HG03135 (cell line): Measurements from ENCODE around the gene SLC2A10.

ENCODE experiments used
- ATAC-seq: cut with Tn5 transposase; IDR thresholded peaks from one replicate; pipeline ENCODE4 v1.9.1; 2021; ENCODE audit warnings: mild to moderate bottlenecking, moderate library complexity; ENCODE audit not compliant: unreplicated experiment

The SLC2A10 gene

DNA sequence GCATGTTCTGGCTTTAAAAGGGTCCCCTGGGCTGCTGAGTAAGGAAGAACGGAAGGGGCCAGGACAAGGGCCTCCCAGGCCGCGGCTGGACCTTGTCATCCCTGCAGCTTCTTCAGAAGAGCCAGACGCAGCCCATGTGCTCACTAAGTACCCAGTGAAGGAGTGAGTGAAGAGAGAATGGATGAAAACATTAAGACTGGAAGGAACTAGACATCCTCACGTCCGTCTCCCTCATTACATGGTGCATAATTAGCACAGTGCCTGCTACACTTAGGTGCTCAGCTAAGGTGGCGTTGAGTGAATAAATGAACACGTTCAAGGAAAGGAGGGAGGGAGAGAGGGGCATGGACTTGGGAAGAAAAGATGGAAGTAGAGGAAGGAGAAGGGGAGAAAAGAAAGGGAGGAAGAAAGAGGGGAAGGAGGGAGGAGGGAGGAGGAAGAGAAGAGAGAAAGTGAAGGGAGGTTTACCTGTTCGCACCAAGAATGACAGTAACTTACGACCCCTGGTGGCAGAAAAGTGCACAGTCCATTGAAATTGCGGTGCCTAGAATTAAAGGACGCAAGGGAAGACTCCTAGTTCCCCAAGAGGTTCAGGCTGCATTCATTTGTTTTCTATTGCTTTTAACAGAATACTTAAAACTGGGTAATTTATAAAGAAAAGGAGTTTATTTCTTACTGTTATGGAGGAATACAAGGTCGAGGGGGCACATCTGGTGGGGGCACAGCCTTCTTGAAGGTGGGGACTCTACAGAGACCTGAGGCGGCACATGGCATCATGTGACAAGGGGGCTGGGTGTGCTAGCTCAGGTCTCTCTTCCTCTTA lies 28.2 kb upstream of the SLC2A10 start:
- ATAC-seq, result no peak

DNA sequence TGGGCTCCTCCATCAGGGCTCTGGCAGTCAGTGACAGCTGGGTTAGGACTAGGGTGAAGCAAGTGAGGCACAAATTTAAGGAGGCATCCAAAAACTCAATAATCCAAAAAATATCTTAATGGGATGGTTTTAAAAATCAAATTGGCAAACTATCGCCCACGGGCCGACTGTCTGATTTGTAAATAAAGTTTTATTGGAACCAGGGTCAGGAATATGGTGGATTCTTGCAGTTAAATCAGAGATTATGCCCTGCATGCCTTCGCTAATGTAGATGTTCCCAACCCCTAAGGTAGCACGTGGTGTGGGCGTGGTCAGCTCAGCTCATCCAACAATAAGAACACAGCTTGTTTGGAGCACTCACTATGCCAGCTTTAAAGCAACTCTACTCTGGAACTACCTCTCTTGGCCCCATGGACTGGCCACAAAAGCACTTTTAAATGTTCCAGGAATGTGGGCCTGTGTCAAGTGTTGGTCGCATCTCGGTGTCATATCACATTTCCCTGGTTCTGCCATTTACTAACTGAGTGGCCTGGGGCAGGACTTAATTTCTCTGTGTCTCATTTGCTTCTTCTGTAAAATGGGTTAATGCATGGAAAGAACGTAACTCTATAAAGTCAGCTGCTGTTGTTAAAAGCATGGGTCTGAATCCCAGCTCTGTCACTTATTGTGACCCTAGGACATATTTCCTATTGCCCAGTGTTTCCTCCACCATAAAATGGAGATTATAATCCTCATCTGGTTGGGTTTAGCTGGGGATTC lies 27.2 kb upstream of the SLC2A10 start:
- no peak for ATAC-seq

DNA sequence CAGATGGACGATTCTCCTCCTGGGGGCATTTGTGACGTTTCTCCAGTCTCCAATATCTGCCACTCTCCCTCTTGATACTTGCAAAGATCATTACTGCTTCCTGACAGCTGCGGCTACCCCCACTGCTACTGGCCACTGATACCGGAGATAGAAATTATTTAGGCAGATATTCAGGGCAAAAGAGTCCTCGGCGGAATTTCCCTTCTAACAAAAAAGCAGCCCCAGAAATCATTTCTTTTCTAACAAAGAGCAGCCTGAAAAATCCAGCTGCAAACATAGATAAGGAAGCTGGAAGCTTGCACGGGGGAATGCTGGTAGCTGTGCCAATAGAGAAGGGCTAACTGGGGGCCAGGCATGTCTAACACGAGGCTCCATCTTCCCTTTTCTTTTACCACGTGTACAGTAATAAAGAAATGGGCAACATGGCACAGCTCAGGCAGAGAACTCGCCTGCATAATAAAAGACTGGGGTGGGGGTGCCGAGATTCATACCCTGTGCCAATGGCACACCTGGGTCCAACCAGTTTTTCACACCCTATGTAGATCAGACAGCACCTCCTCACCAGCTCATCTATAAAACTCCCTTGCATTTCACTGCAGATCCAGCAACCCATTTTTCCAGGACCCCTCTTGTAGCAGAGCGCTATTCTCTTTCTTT lies 26.3 kb upstream of the SLC2A10 start:
- no peak for ATAC-seq

DNA sequence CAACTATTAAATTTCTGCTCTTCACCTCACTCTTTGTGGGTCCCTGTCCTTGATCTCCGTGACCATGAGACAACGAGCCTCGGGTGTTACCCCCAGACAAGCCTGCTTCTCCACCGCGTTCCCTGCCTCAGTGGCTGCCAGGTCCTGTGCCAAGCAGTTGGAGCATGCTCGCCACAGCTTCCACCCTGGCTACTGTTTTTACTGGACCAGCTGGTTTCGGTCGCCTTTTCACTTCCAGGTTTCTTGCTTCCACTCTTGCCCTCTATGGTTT lies 25.8 kb upstream of the SLC2A10 start:
- ATAC-seq, result no peak

DNA sequence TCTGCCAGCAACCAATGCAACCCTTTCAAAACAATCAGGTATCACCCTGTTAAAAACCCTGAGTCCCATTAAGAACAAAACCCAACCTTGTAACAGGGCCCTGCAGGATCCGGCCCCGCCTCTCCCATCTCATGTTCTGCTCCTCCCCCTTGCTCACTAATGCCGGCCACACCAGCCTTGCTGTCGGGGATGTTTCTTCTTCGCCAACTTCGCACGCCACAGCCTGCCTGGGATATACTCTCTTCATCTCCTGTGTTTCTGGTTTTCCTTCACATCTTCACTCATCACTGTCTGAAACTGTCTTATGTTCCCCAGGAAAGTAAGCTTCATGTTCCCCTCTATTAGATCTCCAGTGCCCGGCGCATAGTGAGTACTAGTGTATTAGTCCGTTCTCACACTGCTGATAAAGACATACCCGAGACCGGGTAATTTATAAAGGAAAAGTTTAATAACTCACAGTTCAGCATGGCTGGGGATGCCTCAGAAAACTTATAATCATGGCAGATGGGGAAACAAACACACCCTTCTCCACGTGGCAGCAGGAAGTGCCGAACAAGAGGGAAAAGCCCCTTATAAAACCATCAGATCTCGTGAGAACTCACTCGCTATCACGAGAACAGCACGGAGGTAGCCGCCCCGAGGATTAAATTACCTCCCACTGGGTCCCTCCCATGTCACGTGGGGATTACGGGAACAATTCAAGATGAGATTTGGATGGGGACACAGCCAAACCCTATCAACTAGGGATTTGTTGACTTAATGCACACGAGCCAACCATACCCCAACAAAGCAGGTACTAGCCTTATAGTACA lies 25.3 kb upstream of the SLC2A10 start:
- ATAC-seq, result no peak

DNA sequence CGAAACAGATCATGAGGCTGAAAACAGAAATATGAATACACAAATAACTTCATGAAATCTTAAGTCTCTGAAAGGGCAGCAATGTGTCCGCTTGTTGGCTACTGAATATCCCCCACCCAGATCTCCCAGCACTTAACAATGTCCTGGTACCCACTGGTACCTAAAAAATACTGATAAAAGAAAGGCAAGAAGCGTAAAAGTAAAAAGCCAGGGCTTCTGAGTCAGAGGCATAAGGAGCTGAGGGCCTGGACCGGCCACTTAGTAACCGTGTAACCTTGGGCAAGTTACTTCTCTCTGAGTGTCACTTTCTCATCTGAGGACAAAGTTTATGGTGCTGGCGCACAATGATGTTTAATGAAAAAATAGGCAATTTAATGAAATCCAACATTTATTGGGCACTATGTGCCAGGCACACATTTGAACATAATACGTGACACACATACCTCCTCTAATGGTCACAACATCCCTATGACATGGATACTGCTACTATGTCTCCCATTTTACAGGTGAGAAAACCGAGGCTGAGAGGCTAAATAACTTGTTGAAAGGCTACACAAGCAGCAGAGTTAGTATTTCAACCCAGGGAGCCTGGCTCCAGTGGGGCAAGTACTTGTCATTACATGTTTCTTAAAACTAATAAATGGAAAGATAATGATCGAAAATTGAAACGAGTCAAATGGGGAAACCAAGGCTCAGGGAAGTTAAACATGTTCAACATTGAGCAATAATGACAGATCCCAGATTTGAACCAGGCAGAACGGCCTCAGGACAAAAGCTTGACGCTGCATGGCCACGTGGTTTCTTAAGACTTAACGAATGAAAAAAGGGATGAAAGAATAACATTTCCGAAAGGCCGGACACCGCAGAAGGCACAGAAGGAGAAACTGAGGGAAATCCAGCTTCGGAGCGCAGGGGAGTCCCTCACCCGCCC lies 21.0 kb upstream of the SLC2A10 start:
- no peak for ATAC-seq

DNA sequence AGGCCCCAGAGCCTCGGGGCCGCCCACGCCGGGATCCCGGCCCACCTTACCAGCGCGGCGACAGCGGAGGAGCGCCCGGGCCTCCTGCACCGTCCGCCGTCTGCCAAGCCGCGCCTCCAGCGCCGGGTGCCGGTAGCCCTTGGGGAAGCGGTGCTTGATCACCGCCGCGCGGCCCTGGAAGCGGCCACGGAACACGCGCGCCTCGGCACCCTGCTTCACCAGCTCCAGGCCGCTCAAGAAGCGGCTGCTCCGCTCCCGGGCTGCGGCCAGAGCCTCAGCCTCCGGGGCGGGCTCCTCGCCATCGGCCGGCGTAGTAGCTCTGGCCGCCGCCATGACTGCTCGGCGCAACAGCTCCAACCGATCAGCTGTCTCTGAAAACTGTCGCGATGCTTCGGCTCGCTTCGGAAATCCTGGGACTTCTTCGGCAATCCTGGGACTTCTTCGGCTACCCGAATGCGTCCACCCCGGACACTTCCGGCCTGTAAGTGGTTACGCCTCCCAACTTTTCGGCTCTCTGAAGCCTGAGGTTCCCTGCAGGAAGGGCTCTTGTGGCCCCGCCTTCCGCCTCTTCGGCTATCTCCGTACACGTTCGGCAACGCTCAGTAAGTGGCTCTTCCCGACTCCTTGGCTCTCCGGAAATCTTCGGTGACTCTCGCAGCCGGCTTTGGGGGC lies 20.2 kb upstream of the SLC2A10 start, which contains the start of gene TP53RK:
Gene TP53RK (minus strand): TSS at position 363 of the 672 bp plus-strand sequence. CDS start 30 bp downstream, at position 333.
- peak; percentile 95 for ATAC-seq

DNA sequence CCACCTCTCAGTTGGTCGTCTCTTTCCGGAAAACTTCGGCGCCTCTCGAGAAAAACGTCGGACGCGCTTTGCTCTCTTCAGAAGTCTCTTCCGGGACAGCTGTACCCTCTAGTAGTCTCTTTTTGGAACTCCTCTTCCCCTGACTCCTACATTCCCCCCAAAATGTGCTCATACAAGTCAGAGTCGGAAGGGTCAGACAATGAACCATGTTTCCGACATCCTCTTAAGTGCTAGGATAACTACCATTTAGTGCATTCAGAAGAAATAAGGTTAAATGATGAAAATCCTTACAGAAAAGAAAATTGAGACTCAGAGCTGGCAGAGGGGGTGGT lies 19.7 kb upstream of the SLC2A10 start:
- ATAC-seq, result no peak

DNA sequence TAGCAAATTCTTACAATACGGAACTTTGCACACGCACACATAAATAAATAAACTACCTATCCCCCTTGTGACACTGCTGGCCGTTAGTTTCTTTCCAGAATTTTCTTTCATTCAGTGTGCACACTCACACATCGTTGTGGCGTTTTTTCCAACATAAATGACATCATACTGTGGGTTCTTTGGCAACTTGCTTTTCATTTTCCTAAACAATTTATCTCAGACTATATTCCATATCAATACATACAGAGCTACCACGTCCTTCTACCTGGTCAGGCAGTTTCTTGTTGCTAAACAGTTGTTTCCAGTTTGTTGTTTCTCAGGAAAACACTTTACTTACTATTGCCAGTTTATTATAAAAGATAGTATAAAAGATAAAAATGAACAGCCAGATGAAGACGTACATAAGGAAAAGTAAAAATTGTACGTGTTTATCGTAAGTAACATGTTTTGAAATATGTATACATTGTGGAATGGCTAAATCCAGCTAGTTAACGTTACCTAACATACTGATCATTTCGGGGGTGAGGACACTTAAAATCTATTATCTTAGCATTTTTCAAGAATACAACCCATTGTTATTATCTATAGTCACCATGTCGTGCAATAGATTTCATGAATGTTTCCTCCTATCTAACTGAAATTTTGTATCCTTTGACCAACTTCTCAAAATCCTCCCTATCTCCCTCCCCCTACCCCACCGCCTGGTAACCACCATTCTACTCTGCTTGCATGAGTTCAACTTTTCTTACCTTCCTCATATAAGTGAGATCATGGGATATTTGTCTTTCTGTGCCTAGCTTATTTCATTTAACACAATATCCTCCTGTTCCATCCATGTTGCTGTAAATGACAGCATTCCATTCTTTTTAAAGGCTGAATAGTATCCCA lies 19.0 kb upstream of the SLC2A10 start:
- ATAC-seq, result no peak

DNA sequence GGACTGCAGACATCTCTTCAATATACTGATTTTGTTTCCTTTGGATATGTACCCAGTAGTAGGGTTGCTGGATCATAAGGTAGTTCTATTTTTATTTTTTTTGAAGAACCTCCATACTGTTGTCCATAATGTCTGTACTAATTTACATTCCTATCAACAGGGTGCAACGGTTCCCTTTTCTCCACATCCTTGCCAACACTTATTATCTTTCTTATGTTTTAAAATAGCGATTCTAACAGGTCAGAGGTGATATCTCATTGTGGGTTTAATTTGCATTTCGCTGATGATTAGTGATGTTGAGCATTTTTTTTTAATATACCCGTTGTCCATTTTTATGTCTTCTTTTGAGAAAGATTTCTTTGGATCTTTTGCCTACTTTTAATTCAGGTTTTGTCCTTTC lies 18.3 kb upstream of the SLC2A10 start:
- ATAC-seq, result no peak

DNA sequence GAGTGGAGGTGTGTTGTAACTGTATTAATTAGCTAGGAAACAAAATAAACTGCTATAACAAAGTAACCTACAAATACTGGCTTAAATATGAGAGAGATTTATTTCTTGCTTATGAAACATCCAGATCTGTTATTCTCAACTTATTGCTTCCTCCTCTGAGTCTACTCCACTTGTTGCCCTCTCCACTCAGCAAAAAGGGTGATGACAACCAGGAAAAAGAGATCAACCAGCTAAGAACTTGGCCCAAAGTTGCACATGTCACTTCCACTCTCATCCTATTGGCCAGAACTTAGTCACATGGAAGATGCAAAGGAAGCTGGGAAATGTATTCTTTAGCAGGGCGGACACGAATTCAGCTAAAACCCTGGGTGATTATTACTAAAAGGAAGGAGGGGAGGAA lies 15.0 kb upstream of the SLC2A10 start:
- no peak for ATAC-seq

DNA sequence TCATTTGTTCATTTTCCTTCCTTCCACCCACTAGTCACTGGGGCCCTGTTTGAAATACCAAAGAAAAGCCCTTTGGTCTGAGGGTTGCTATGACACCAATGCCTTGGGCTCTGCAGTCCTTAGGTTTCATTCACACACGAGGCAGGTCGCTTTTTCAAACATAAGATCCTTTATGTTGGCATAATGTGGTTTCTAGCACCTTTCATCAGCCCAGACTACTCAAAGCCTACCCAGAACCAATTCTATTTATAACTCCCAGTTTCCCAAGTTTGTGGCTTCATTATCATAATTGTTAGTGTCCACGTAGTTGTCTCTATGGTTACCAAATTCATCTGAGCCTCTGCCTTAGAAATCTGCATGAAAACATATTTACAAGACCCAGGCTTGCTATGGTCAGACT lies 13.6 kb upstream of the SLC2A10 start:
- ATAC-seq, result no peak

DNA sequence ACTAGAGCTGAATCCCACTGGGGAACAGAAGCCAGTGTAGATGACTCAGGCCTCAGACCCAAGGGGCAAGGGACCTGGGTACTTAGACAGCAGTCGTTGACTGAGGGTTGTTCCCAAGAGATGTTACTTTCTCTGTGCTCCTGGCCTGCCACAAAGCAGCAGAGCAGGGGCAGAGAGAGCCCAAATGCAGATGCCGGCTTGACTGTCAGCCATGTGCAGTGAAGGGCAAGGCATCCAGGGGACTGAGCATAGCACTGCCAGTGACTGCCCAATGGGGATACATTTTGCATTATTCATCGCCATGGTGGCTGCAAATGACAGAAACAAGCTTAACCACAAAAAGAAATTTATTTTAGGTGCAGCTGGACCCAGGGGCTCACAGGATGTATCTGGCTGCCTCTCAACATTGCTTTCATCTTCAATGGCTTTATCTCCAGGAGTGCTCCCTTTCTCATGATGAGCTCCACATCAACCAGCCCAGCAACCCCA lies 12.6 kb upstream of the SLC2A10 start:
- no peak for ATAC-seq

DNA sequence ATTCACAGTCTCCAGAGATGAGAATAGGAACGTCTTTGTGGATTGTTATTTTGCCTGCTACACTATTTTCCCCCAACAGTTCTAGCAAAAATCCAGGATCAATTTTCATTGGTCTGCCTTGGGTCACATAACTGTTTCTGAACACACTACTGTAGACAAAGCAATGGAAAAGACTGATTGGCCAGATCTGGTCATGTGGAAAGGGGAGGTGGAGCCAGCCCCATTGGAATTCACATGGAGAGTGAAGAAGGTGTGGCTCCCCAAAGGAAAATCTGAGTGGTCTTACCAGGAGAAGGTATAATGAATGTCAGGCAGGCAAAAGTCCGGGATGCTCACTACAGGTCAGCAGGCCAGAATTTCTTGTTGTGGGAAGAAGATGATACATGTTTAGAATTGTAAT lies 10.7 kb upstream of the SLC2A10 start:
- no peak for ATAC-seq

DNA sequence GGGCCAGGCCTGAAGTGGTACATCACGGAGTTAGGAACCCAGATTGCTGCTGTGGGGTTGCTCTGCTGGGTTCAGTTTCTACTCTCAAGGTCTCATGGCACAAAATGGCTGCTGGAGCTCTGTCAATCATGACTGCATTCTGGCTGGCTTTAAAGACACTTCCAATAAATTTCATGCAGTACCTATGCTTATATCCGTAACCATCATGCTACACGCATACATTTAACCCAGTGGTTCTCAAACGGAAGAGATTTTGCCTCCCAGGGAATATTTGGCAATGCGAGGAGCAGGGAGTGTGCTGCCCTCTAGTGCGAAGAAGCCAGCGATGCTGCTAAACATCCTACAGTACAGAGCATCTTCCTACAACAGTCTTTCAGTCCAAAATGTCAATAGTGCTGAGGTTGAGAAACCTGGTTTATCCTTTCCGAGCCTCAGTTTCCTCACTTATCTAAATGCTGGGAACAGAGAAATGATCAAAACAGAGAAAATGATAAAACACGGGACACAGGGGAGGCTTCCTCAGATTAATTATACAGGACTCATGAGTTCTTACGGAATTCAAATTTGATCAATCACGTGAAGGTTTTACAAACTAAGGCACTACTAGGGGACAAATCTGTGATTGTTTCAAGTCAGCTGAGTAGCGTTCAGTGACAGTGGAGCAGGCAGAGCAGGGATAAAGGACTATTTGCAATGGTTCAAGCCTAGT lies 9.6 kb upstream of the SLC2A10 start:
- ATAC-seq, result no peak

DNA sequence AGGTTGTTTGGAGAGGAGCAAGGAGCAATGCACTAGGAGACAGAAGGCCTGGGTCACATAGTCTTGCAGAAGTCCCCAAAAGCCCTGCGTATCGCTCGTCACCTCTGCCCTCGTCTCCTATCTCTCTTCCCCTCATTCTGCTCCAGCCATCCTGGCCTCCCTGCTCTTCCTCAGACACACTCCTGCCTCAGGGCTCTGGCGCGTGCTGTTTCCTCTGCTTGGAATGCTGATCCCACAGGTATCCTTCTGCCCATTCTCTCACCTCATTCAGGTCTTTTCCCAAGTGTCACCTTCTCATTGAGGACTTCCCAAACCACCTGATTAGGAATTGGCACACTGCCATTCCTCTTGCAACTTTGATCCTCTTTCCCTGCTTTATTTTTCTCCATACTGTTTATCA lies 9.0 kb upstream of the SLC2A10 start:
- no peak for ATAC-seq

DNA sequence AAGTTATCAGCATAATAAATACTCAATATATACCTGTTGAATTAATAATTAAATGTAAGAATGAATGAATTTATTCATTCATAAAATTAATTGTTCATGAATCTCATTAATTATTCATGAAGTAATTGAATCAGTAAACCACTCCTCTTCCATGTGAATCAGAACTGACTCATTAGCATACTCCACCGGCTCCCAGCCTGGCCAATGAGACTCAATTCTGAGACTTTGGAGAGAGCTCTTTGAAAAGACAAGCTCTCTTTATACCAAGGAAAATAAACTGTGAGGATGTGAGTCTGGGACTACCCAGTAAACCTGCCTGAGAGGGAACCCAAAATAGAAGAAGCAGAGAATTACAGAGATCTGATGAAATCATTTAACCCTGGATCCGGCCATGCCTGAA lies 8.4 kb upstream of the SLC2A10 start:
- no peak for ATAC-seq

DNA sequence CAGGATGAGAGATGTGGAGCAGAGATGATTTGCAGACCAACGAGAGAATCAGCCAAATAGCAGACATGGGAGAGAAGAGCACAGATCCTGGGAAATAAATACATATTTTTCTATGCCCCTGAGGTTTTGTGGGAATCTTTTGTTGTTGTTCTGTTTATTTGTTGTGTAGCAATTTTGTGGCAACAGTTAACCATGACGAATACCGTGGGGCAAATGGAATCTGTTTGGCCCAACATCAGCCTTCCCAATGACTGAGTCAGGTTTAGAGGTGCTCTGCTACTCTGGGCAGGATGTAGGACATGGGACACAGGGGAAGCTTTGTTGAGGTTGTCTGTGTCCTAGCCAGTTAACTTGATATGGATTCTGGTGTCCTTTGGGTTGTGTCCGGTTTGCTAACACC lies 7.9 kb upstream of the SLC2A10 start:
- no peak for ATAC-seq
